Activated CD8-positive, alpha-beta memory T cell treated with anti-CD3 and anti-CD28 coated beads for 36 hours (primary cell): ENCODE results near the gene FBXO45. TPM values are rescaled to one million over a fixed set of nuclear protein-coding genes. Genes with fewer than 3 reads are reported as not detected.
"Not testable (repeated sequence)": the region's sequence is repeated elsewhere in the genome, so short reads cannot be mapped to it uniquely, and the experiment has no call there.

Experiments used
- CTCF ChIA-PET: fragments of 350-600 bp; sonication (Branson Sonifier 250); formaldehyde crosslinking; loops from one replicate; lab custom pipeline; 2021; ENCODE audit warnings: antibody characterized with exemption; lab: Charles Lee
- POLR2A ChIA-PET: fragments of 350-600 bp; sonication (Branson Sonifier 250); formaldehyde crosslinking; loops from one replicate; lab custom pipeline; 2021; ENCODE audit warnings: antibody characterized with exemption; lab: Charles Lee
- total RNA-seq, 2 experiments: library from RNA; stranded (reverse); gene quantifications; one replicate each; pipeline ENCODE4 v1.2.3, GENCODE V29; 2021

Gene FBXO45
- total RNA-seq, 2 experiments from 2014 or later: 28.5 to 28.9 TPM

- POLR2A ChIA-PET, CTCF ChIA-PET: not testable (repeated sequence)
Observed at GRCh38 chr3:196550172-196550571, 18.3 kb upstream of the FBXO45 start.

GRCh38 chr3:196552253-196552652 is 16.2 kb upstream of the FBXO45 start:
- POLR2A ChIA-PET: no interaction called here
- CTCF ChIA-PET: interaction anchor here (1.2 kb wide), 1 partner anchor 14 kb away, joined by 3 read pairs; no protein-coding TSS in a partner anchor

- ChIA-PET CTCF (interaction anchor here (1.2 kb wide), 1 partner anchor 15 kb away, joined by 3 read pairs; no protein-coding TSS in a partner anchor), POLR2A (no interaction called here)
Observed at GRCh38 chr3:196553551-196553950, 14.9 kb upstream of the FBXO45 start.

DNA sequence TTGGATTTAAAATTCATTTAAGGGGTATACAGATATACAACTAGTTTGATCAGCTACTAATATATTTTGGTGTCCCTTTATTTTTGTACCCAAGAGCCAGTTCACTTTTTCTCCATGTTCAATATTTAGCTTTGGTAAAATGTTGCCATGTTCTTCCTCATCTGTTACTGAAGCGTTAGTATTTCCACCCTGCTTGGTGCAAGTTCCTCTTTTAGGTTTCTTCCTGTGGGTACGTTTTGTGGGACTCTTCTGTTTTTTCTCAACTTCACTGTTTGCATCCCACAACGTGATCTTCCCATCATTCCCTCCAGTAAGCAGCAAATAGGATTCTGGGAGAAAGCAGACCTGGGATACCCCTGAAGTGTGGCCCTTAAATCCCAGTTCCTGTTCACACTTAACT is 14.3 kb upstream of the FBXO45 start:
- POLR2A ChIA-PET: interaction anchor here (0.5 kb wide), 1 partner anchor 325 kb away, joined by 7 read pairs; no protein-coding TSS in a partner anchor
- CTCF ChIA-PET: no interaction called here

GRCh38 chr3:196555295-196555694 is 13.2 kb upstream of the FBXO45 start:
- POLR2A ChIA-PET: no interaction called here
- CTCF ChIA-PET: interaction anchor here (0.5 to 1.3 kb wide), 3 partner anchors 26 to 374 kb away, joined by 3 read pairs; no protein-coding TSS in a partner anchor

- ChIA-PET POLR2A (no interaction called here), CTCF (no interaction called here)
Observed at GRCh38 chr3:196557236-196557635, 11.2 kb upstream of the FBXO45 start.

- ChIA-PET POLR2A (no interaction called here), CTCF (no interaction called here)
Observed at GRCh38 chr3:196558476-196558875, 10.0 kb upstream of the FBXO45 start.

DNA sequence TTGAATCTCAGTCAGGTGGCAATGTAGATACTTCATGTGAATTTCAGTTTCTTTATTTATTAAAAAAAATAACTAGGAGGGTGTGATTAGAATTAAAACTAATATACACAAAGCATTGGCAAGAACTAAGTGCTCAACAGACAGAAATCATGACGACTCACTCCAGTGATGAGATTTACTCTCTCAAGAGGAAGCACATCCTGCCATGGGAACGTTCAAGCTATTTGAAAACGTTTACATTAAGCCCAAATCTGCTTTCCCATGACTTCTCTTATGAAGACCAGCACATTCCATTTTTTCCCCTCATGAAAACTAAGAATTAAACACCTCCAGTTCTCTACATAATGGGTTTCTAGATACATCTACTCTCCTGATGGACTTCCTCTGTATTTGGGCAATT is 8.6 kb upstream of the FBXO45 start:
- POLR2A ChIA-PET: no interaction called here
- CTCF ChIA-PET: no interaction called here

GRCh38 chr3:196563721-196564225 is 4.7 kb upstream of the FBXO45 start:
- CTCF ChIA-PET: no interaction called here
- POLR2A ChIA-PET: no interaction called here

DNA sequence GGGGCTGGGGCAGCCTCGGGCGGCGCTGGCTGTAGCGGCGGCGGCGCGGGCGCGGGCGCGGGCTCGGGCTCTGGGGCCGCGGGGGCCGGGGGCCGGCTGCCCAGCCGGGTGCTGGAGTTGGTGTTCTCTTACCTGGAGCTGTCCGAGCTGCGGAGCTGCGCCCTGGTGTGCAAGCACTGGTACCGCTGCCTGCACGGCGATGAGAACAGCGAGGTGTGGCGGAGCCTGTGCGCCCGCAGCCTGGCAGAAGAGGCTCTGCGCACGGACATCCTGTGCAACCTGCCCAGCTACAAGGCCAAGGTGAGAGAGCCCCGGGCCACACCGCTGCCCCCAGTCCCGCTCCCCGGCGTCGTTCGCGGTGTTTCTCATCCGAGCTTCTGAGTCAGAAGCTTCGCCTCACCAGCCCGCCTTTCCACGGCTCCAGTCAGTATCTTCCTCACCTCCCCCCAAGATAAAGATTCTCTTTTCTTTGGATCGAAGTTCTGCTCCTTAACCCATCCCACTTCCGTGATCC is 600 bp downstream of the FBXO45 start:
- CTCF ChIA-PET: interaction anchor here (0.8 to 2.3 kb wide), 4 partner anchors 31 to 373 kb away, joined by 3 to 9 read pairs (median 3); partner anchors contain the start of gene NCBP2
- POLR2A ChIA-PET: interaction anchor here (0.5 to 1.7 kb wide), 7 partner anchors 7 to 364 kb away, joined by 3 to 5 read pairs (median 4); partner anchors contain the start of genes CEP19, DYNLT2B, PIGX and UBXN7

GRCh38 chr3:196570332-196570731 is 1.9 kb downstream of the FBXO45 start:
- POLR2A ChIA-PET: not testable (repeated sequence)
- CTCF ChIA-PET: interaction anchor here (0.7 to 2.3 kb wide), 2 partner anchors 42 to 67 kb away, joined by 5 to 9 read pairs; partner anchors contain the start of gene RNF168

DNA sequence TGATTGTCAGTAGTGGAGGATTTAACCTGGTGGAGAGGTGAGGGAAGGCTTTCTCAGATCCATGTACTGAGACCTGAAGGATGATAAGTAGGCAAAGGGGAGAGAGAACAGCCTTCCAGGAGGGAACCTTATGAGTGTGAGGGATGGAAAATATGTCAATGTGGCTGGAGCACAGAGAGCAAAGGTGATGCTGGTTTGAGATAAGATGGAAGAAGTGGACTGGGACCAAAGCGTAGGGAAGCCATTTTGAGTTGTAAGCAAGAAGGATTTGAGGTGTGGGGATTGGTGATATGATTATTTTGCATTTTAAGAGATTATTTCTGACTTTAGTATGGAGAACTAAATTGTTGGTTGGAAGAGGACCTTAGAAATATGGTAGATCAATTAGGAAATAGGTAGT is 3.9 kb downstream of the FBXO45 start:
- POLR2A ChIA-PET: no interaction called here
- CTCF ChIA-PET: interaction anchor here (1.2 kb wide), 1 partner anchor 43 kb away, joined by 4 read pairs; no protein-coding TSS in a partner anchor

DNA sequence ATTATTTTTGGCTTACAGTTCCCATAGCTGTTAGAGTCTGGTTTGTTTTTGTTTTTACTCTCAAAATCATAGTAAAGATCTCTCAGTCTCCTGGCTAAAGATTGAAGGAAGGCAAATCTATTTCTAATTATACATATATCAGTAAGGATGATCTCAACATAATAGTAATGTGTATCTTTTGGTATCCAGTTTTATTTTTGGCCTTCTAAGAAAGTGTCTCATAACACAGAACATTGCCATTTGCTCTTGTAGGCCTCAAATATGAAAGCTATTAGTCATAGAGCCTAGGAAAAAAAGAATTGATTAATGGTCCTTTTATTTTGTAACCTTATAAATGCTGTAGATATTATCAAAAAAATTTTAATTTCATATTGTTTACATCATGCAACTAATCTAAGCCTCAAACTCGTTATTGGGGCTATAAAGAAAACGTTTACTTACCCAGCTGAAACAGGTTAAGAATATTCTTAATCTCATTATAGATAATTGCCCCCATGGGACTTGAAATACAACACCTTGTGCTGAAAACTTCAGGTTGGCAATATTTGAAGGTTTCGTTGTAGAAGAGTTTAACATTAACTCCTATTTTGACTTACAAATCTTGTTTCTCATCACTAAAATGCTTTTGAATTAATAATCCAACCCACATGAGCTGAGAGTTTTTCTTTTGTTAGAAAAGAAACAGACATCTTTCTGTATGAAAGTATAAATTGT is 16.7 kb downstream of the FBXO45 start:
- ChIA-PET CTCF (no interaction called here), POLR2A (no interaction called here)

DNA sequence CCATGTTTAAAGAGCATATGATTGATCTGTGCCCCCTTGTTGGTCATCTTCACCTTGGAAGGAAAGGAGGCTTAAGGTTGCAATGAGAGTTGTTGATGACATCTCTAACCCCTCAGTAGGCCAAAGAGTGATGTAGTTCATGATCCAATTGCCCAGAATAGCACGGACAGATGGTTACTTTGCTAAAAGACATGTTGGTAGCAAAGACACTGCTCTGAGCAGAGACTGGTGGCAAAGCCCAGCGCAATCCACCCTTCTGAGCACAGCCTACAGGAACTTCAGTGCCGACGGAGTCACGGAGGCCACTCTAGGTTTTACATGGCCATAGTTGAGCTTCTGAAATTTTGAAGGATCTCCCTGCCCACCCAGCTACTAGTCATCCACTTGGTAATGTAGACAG is 21.8 kb downstream of the FBXO45 start:
- POLR2A ChIA-PET: no interaction called here
- CTCF ChIA-PET: interaction anchor here (1.6 kb wide), 1 partner anchor 19 kb away, joined by 5 read pairs; no protein-coding TSS in a partner anchor

- CTCF ChIA-PET: interaction anchor here (0.7 to 1.7 kb wide), 2 partner anchors 13 to 68 kb away, joined by 3 read pairs; no protein-coding TSS in a partner anchor
- POLR2A ChIA-PET: no interaction called here
Observed at GRCh38 chr3:196596355-196596754, 27.9 kb downstream of the FBXO45 start.

DNA sequence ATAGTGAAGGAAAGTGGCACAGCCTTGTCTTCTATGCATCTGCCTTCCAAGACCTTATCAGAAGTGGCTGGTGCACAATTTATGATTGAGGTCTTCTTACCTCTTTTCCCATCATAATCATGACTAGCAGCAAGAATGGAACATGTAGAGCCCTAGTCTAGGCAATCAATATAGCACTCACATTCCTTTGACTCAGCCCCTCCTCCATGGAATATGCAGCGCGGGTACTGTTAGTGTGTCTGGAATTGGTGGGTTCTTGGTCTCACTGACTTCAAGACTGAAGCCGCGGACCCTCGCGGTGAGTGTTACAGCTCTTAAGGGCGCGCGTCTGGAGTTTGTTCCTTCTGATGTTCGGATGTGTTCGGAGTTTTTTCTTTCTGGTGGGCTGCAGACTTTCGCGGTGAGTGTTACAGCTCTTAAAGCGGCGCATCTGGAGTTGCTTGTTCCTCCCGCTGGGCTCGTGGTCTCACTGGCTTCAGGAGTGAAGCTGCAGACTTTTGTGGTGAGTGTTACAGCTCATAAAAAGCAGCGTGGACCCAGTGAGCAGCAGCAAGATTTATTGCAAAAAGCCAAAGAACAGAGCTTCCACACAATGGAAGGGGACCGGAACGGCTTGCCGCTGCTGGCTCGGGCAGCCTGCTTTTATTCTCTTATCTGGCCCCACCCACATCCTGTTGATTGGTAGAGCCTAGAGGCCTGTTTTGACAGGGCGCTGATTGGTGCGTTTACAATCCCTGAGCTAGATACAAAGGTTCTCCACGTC is 29.7 kb downstream of the FBXO45 start:
- CTCF ChIA-PET: interaction anchor here (1.7 kb wide), 1 partner anchor 70 kb away, joined by 3 read pairs; no protein-coding TSS in a partner anchor

DNA sequence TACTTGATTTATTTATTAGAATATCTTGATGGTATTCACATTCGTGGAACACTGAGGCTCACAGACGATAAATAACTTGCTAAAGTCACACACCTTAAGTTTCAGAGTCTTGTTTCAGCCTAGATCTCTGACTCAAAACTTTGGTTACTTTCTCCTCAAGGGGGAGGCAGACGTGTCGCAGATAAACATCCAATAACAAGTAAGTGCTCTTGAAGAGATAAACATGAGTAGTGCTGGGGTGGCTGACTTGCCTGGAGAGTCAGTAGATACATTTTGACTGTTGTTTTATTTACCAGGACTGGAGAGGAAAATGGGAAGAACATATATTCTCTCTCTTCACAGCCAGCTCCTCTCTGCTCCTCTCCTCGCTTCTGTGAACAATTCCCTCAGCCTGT is 31.3 kb downstream of the FBXO45 start:
- POLR2A ChIA-PET: no interaction called here

More for the DNA sequence above, 29.7 kb downstream of the FBXO45 start:
- POLR2A ChIA-PET: not testable (repeated sequence)

DNA sequence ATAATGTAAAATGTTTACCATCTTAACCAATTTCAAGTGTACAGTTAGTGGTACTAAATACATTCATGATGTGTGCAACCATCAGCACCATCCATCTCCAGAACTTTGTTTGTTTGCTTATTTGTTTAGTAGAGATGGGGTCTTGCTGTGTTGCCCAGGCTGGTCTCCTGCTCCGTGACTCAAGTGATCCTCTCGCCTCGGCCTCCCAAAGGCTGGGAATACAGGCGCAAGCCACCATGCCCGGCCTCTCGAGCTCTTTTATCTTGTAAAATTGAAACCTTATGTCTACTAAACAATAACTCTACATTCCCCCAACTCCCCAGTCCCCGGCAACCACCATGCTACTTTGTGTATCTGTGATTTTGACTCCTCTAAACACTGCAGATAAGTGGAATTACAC is 31.9 kb downstream of the FBXO45 start:
- ChIA-PET CTCF (no interaction called here), POLR2A (no interaction called here)

More for the DNA sequence above, 31.3 kb downstream of the FBXO45 start:
- CTCF ChIA-PET: no interaction called here

DNA sequence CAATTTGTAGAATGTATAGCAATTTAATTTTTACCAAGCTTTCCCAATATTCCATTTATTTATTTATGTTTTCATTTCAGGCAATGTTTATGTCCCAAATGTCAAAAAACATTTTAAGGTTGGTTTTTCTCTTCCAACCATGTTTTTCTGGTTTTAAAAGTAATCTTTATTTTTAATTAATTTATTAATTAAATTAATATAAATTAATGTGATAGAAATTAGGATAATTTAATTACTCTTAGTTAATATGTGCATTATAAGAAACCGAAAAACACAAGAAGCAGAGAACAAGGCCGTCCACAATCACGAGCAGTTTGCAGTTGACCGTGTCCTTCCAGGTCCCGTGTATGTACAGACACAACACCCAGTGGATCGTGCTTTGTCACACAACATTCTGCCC is 34.2 kb downstream of the FBXO45 start:
- CTCF ChIA-PET: interaction anchor here (1.0 kb wide), 1 partner anchor 83 kb away, joined by 4 read pairs; no protein-coding TSS in a partner anchor

More for the DNA sequence above, 34.2 kb downstream of the FBXO45 start:
- POLR2A ChIA-PET: interaction anchor here (0.7 kb wide), 1 partner anchor 21 kb away, joined by 7 read pairs; no protein-coding TSS in a partner anchor
